ENCODE measurements around the gene BOLL. TPM values are rescaled to one million over a fixed set of nuclear protein-coding genes. Genes with fewer than 3 reads are reported as not detected.
A peak's percentile ranks its signal among the peaks of the same experiment; 100 is the strongest.
"Not testable (repeated sequence)": the region's sequence is repeated elsewhere in the genome, so short reads cannot be mapped to it uniquely, and the experiment has no call there.

The BOLL gene
- total RNA-seq, 1 experiment from 2014 or later, result not detected

GRCh38 chr2:197710424-197711042 is 74.6 kb downstream of the BOLL start:
- H3K4me1 ChIP-seq (ENCODE audit: insufficient read depth, low read length, poor library complexity, severe bottlenecking), result peaks cover 7% of the 10 kb centered on the region
- H3K27ac ChIP-seq (ENCODE audit: low read depth, low read length, poor library complexity, severe bottlenecking), result no peak overlapping the region
- no peaks in the 10 kb centered on the region for H3K9me3 ChIP-seq (ENCODE audit: low read depth, low read length, poor library complexity, severe bottlenecking)
- no peak for DNase-seq (ENCODE audit: low spot score)
- no TSS peak for BruUV-seq (replicated peaks)
- no peak overlapping the region for H3K4me3 ChIP-seq (ENCODE audit: low read depth, low read length, poor library complexity, severe bottlenecking)
- CTCF ChIA-PET, result no interaction called here
- H3K27me3 ChIP-seq (replicated peaks; ENCODE audit: insufficient read depth, low read depth, low read length, poor library complexity), result no peaks in the 10 kb centered on the region
- no peaks in the 10 kb centered on the region for H3K36me3 ChIP-seq (ENCODE audit: insufficient read depth, low read length, poor library complexity, severe bottlenecking)
- TF ChIP-seq CTCF (conservative IDR thresholded peaks at IDR 0.05; ENCODE audit: low read depth, low read length) (no peak), EZH2 (IDR thresholded peaks at IDR 0.05; ENCODE audit: borderline replicate concordance, low read depth, low read length, poor library complexity, severe bottlenecking) (no peak)
- POLR2A ChIA-PET (ENCODE audit: low non-redundant PET), result no interaction called here
- intact Hi-C loops (cut with micrococcal nuclease; ENCODE audit: unreplicated experiment), result no loop called here

GRCh38 chr2:197709140-197709539 is 76.0 kb downstream of the BOLL start:
- H3K27me3 ChIP-seq (replicated peaks; ENCODE audit: insufficient read depth, low read depth, low read length, poor library complexity); H3K4me3 ChIP-seq (ENCODE audit: low read depth, low read length, poor library complexity, severe bottlenecking); H3K4me1 ChIP-seq (ENCODE audit: insufficient read depth, low read length, poor library complexity, severe bottlenecking); DNase-seq (ENCODE audit: low spot score); H3K9me3 ChIP-seq (ENCODE audit: low read depth, low read length, poor library complexity, severe bottlenecking); H3K36me3 ChIP-seq (ENCODE audit: insufficient read depth, low read length, poor library complexity, severe bottlenecking); H3K27ac ChIP-seq (ENCODE audit: low read depth, low read length, poor library complexity, severe bottlenecking); CTCF ChIA-PET; POLR2A ChIA-PET (ENCODE audit: low non-redundant PET); BruUV-seq (replicated peaks): not testable (repeated sequence)
- intact Hi-C loops (cut with micrococcal nuclease; ENCODE audit: unreplicated experiment), result loop anchor here (5.0 kb wide), 2 partner anchors 207 to 588 kb away; partner anchors contain the start of gene HSPE1

GRCh38 chr2:197708331-197708730 is 76.8 kb downstream of the BOLL start:
- intact Hi-C loops (cut with micrococcal nuclease; ENCODE audit: unreplicated experiment), result loop anchor here (5.0 kb wide), 2 partner anchors 206 to 589 kb away; partner anchors contain the start of gene HSPE1
- ChIA-PET CTCF (no interaction called here), POLR2A (ENCODE audit: low non-redundant PET) (no interaction called here)
- DNase-seq (ENCODE audit: low spot score), result no peak
- Histone ChIP-seq H3K27me3 (replicated peaks; ENCODE audit: insufficient read depth, low read depth, low read length, poor library complexity) (no peaks in the 10 kb centered on the region), H3K4me1 (ENCODE audit: insufficient read depth, low read length, poor library complexity, severe bottlenecking) (peaks cover 7% of the 10 kb centered on the region), H3K36me3 (ENCODE audit: insufficient read depth, low read length, poor library complexity, severe bottlenecking) (no peaks in the 10 kb centered on the region), H3K9me3 (ENCODE audit: low read depth, low read length, poor library complexity, severe bottlenecking) (no peaks in the 10 kb centered on the region), H3K27ac (ENCODE audit: low read depth, low read length, poor library complexity, severe bottlenecking) (no peak overlapping the region), H3K4me3 (ENCODE audit: low read depth, low read length, poor library complexity, severe bottlenecking) (peak overlapping the region; percentile 95)
- no TSS peak for BruUV-seq (replicated peaks)
- no peak for TF ChIP-seq EZH2 (IDR thresholded peaks at IDR 0.05; ENCODE audit: borderline replicate concordance, low read depth, low read length, poor library complexity, severe bottlenecking)
- no peak for TF ChIP-seq CTCF (conservative IDR thresholded peaks at IDR 0.05; ENCODE audit: low read depth, low read length)

Data from A673 (cell line).